Neural progenitor cell (in vitro differentiated cells): ENCODE results near the gene PTPRT.

Source experiments
- CTCF ChIP-seq: fragments of 200-600 bp; sonication (generic); IDR thresholded peaks from 2 replicates; pipeline ENCODE4 v1.5.1; 2017; ENCODE audit warnings: antibody characterized with exemption, mild to moderate bottlenecking
- EZH2 ChIP-seq: fragments of 200-600 bp; sonication (generic); IDR thresholded peaks from 2 replicates; pipeline ENCODE4 v1.6.1; 2017; ENCODE audit warnings: antibody characterized with exemption, mild to moderate bottlenecking, moderate library complexity
- EZH2phosphoT487 ChIP-seq: fragments of 200-600 bp; sonication (generic); IDR thresholded peaks from 2 replicates; pipeline ENCODE4 v1.6.1; 2017; ENCODE audit warnings: antibody characterized with exemption

GRCh38 chr20:43151256-43151655 is 38.5 kb downstream of the PTPRT start:
- TF ChIP-seq CTCF, result no peak
- no peak for TF ChIP-seq EZH2
- no peak for TF ChIP-seq EZH2phosphoT487
